ENCODE measurements around the gene MTA3. TPM values are rescaled to one million over a fixed set of nuclear protein-coding genes. Genes with fewer than 3 reads are reported as not detected.

MTA3 gene
- total RNA-seq, 4 donors from 2014 or later: 40.0 to 73.2 (median 54.3) TPM

DNA sequence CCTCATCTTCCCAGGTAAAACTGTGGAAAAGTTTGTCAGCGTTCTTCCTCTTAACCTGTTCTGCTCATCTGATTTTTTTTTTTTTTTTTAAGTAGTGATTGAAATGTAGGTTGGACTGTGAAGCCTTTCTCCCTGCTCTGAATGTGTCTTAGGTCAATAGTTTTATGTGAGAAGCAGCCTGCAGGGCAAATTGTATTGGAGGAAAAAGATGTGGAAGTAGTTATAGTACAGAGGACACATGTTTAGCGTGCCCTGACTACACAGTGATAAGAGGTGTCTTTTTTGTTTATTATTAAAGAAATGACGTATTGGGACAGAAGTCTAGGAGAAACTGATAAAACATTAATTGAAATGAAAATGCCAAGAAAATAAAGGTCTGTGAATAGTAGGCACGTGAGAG, 1.5 kb downstream of the MTA3 start:
- Histone ChIP-seq H3K4me3 (peak overlapping the region in 3 of 4 donors; percentile 81 to 96 (median 91)), H3K27me3 (no peaks in the 10 kb centered on the region), H3K36me3 (no peaks in the 10 kb centered on the region), H3K27ac (peak overlapping the region; percentile 92 to 96 (median 94)), H3K4me1 (peaks cover 0 to 36% (median 27%) of the 10 kb centered on the region in 4 donors), H3K9me3 (no peaks in the 10 kb centered on the region)
- in situ Hi-C loops (cut with MboI; ENCODE audit: low pct_ligation_motif_present in 1 of 4, low pct_unique_long_range_greater_than_20kb in 1 of 4, low sequenced_read_pairs in 3 of 4) (no loop called here), intact Hi-C loops (cut with DNase I; ENCODE audit: low total_unique reads) (loop anchor here (2.0 kb wide), 1 partner anchor 57 kb away; no protein-coding TSS in a partner anchor)
- no peak for TF ChIP-seq CTCF (IDR thresholded peaks at IDR 0.05)
- TF ChIP-seq POLR2AphosphoS5 (IDR thresholded peaks at IDR 0.05): no peak
- TF ChIP-seq POLR2A (IDR thresholded peaks at IDR 0.05): no peak
- no peak for TF ChIP-seq EP300 (IDR thresholded peaks at IDR 0.05; ENCODE audit: low read depth)
- no peak for DNase-seq
- WGBS, 2 donors (ENCODE audit: low coverage in 1 of 2): 44 to 50% methylated on average over 4 of the region's 4 CpGs

DNA sequence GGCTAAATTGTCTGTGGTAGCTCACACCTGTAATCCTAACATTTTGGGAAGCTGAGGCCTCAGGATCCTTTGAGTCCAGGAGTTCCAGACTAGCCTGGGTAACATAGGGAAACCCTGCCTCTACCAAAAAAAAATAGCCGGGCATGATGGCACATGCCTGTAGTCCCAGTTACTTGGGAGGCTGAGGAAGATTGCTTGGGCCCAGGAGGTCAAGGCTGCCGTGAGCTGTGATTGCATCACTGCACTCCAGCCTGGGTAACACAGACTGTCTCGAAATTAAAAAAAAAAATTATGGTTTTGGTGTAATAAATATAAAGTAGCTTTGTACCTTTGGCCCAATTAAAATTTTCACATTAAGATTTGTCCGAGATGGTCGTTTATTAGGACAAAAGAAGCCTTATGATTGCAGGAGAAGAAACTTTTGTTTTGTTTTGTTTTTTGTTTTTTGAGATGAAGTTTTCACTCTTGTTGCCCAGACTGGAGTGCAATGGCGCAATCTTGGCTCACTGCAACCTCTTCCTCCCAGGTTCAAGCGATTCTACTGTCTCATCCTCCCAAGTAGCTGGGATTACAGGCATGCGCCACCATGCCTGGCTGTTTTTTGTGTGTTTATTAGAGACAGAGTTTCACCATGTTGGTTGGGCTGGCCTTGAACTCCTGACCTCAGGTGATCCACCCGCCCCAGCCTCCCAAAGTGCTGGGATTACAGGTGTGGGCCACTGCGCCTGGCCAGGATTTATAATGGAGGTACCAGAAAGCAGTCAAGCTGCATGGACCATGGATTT, 4.1 kb downstream of the MTA3 start:
- Histone ChIP-seq H3K4me1 (peaks cover 0 to 24% (median 20%) of the 10 kb centered on the region in 4 donors), H3K9me3 (no peaks in the 10 kb centered on the region), H3K27ac (no peak overlapping the region), H3K36me3 (no peaks in the 10 kb centered on the region), H3K27me3 (no peaks in the 10 kb centered on the region), H3K4me3 (no peak overlapping the region)
- intact Hi-C loops (cut with DNase I; ENCODE audit: low total_unique reads): no loop called here
- WGBS, 2 donors (ENCODE audit: low coverage in 1 of 2): 92 to 96% methylated on average over 6 to 10 of the region's 10 CpGs
- no peak for DNase-seq
- no peak for TF ChIP-seq POLR2AphosphoS5 (IDR thresholded peaks at IDR 0.05)
- no peak for TF ChIP-seq CTCF (IDR thresholded peaks at IDR 0.05)
- in situ Hi-C loops (cut with MboI; ENCODE audit: low pct_ligation_motif_present in 1 of 4, low pct_unique_long_range_greater_than_20kb in 1 of 4, low sequenced_read_pairs in 3 of 4): no loop called here

- Histone ChIP-seq H3K27ac (no peak overlapping the region), H3K27me3 (no peaks in the 10 kb centered on the region), H3K4me1 (peaks cover 0 to 18% (median 12%) of the 10 kb centered on the region in 4 donors), H3K4me3 (no peak overlapping the region), H3K9me3 (no peaks in the 10 kb centered on the region), H3K36me3 (peaks cover 0 to under 1% (median 0%) of the 10 kb centered on the region in 4 donors)
- TF ChIP-seq EP300 (IDR thresholded peaks at IDR 0.05; ENCODE audit: low read depth) (no peak), CTCF (IDR thresholded peaks at IDR 0.05) (no peak), POLR2A (IDR thresholded peaks at IDR 0.05) (no peak), POLR2AphosphoS5 (IDR thresholded peaks at IDR 0.05) (no peak)
- intact Hi-C loops (cut with DNase I; ENCODE audit: low total_unique reads): no loop called here
- in situ Hi-C loops (cut with MboI; ENCODE audit: low pct_ligation_motif_present in 1 of 4, low pct_unique_long_range_greater_than_20kb in 1 of 4, low sequenced_read_pairs in 3 of 4): no loop called here
- DNase-seq: no peak
- WGBS, 2 donors (ENCODE audit: low coverage in 1 of 2): 89 to 100% methylated on average over 1 to 2 of the region's 2 CpGs
Measured at GRCh38 chr2:42573256-42573655, 4.8 kb downstream of the MTA3 start.

DNA sequence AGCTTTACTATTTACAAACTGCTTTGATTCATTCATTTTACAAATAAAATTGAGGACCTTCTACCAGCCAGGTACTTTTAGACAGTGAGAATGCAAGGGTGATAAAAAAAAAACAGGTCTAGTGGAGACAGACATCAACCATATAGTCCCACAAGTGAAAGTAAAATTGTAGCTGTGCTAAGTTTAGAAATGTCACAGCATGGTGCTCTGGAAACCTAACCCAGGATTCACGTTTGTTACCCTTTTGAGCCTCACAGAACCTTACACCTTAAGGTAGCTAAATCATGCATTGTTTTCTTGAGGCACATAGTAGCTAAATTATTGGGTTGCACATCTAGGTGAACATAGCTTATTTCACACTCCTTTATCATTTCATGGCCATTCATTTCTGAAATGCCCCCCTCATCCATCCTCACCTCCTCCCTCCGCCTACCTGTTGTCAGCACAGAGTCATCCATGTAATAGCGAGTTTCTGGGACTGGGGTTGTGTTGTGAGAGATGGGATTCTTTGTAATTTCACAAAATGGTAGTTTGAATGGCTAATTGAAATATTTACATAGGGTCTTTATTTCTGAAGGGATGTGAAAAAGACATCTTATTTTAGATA, 7.1 kb downstream of the MTA3 start:
- peaks cover 0 to 10% (median under 1%) of the 10 kb centered on the region in 4 donors for H3K4me1 ChIP-seq
- H3K9me3 ChIP-seq: no peaks in the 10 kb centered on the region
- in situ Hi-C loops (cut with MboI; ENCODE audit: low pct_ligation_motif_present in 1 of 4, low pct_unique_long_range_greater_than_20kb in 1 of 4, low sequenced_read_pairs in 3 of 4): no loop called here
- TF ChIP-seq EP300 (IDR thresholded peaks at IDR 0.05; ENCODE audit: low read depth) (no peak), POLR2AphosphoS5 (IDR thresholded peaks at IDR 0.05) (no peak)
- no peaks in the 10 kb centered on the region for H3K27me3 ChIP-seq
- no peak overlapping the region for H3K27ac ChIP-seq
- no peak overlapping the region for H3K4me3 ChIP-seq
- peaks cover 0 to 11% (median 6%) of the 10 kb centered on the region in 4 donors for H3K36me3 ChIP-seq
- intact Hi-C loops (cut with DNase I; ENCODE audit: low total_unique reads): no loop called here
- no peak for DNase-seq
- 76 to 96% methylated on average over 2 to 3 of the region's 3 CpGs for WGBS, 2 donors (ENCODE audit: low coverage in 1 of 2)

Data from transverse colon (tissue), 4 donors.